GM21390 (cell line): ENCODE results near the gene KRTAP5-1.
"Not testable (repeated sequence)": the region's sequence is repeated elsewhere in the genome, so short reads cannot be mapped to it uniquely, and the experiment has no call there.

ENCODE experiments used
- ATAC-seq: cut with Tn5 transposase; IDR thresholded peaks from one replicate; pipeline ENCODE4 v1.9.1; 2021; ENCODE audit not compliant: unreplicated experiment

The KRTAP5-1 gene

GRCh38 chr11:1584661-1585370 is at the start of gene KRTAP5-1:
KRTAP5-1 (minus strand) TSS chr11:1585283; CDS start chr11:1585249, 34 bp downstream.
- ATAC-seq, result not testable (repeated sequence)

- ATAC-seq, result no peak
These were observed 48.8 kb upstream of the KRTAP5-1 start for GRCh38 chr11:1633864-1634263.

- no peak for ATAC-seq
These were observed 47.1 kb upstream of the KRTAP5-1 start for GRCh38 chr11:1632053-1632714.

- no peak for ATAC-seq
These were observed 46.0 kb upstream of the KRTAP5-1 start for GRCh38 chr11:1631066-1631568.

- ATAC-seq, result no peak
These were observed 45.2 kb upstream of the KRTAP5-1 start for GRCh38 chr11:1630271-1630670.

GRCh38 chr11:1629326-1630185 is 44.5 kb upstream of the KRTAP5-1 start, which contains the start of gene KRTAP5-5:
KRTAP5-5 (plus strand) TSS chr11:1629775; CDS start chr11:1629841, 66 bp downstream.
- no peak for ATAC-seq

- no peak for ATAC-seq
These were observed 43.6 kb upstream of the KRTAP5-1 start for GRCh38 chr11:1628506-1629325.

- no peak for ATAC-seq
These were observed 40.5 kb upstream of the KRTAP5-1 start for GRCh38 chr11:1625541-1625940.

GRCh38 chr11:1624621-1625020 is 39.5 kb upstream of the KRTAP5-1 start:
- ATAC-seq, result no peak

- ATAC-seq, result no peak
These were observed 38.6 kb upstream of the KRTAP5-1 start for GRCh38 chr11:1623716-1624115.

- ATAC-seq, result no peak
These were observed 37.0 kb upstream of the KRTAP5-1 start, which contains the start of gene KRTAP5-4 for GRCh38 chr11:1622086-1622485. KRTAP5-4 (minus strand) TSS chr11:1622138; CDS start chr11:1622093, 45 bp downstream.

- no peak for ATAC-seq
These were observed 34.4 kb upstream of the KRTAP5-1 start for GRCh38 chr11:1619449-1619848.

GRCh38 chr11:1618231-1618630 is 33.1 kb upstream of the KRTAP5-1 start:
- ATAC-seq, result no peak

- ATAC-seq, result no peak
These were observed 23.3 kb upstream of the KRTAP5-1 start, which contains the start of gene KRTAP5-3 for GRCh38 chr11:1608363-1608762. KRTAP5-3 (minus strand) TSS chr11:1608463; CDS start chr11:1608385, 78 bp downstream.

GRCh38 chr11:1607901-1608300 is 22.8 kb upstream of the KRTAP5-1 start:
- not testable (repeated sequence) for ATAC-seq

- ATAC-seq, result not testable (repeated sequence)
These were observed 22.2 kb upstream of the KRTAP5-1 start for GRCh38 chr11:1607156-1607845.

GRCh38 chr11:1605923-1606322 is 20.8 kb upstream of the KRTAP5-1 start:
- ATAC-seq, result peak; percentile 91

GRCh38 chr11:1604711-1605110 is 19.6 kb upstream of the KRTAP5-1 start:
- ATAC-seq, result no peak

GRCh38 chr11:1604181-1604580 is 19.1 kb upstream of the KRTAP5-1 start:
- ATAC-seq, result no peak

- ATAC-seq, result no peak
These were observed 18.5 kb upstream of the KRTAP5-1 start for GRCh38 chr11:1603629-1604028.
